IMR-90 (cell line): Measurements from ENCODE around the gene CAV3. TPM values are rescaled to one million over a fixed set of nuclear protein-coding genes. Genes with fewer than 3 reads are reported as not detected.

Experiments
- ATAC-seq: fragments of 200-7000 bp; cut with Tn5 transposase; 2 replicates; pipeline ENCODE4 v1.9.1; 2020; ENCODE audit warnings: low read depth, mild to moderate bottlenecking, moderate library complexity
- BruUV-seq: library from RNA; stranded (reverse); fragments of 400-500 nt; replicated peaks from 2 replicates; lab custom pipeline; 2021; lab: Mats Ljungman, UMichigan
- CTCF ChIA-PET: fragments of 300-600 bp; formaldehyde crosslinking; extraction: SDS; loops from one replicate; lab custom pipeline; 2021; ENCODE audit warnings: antibody characterized with exemption; lab: Yijun Ruan, JAX
- POLR2A ChIA-PET: fragments of 300-600 bp; sonication (Branson Sonifier 250); formaldehyde crosslinking; loops from one replicate; lab custom pipeline; 2022; ENCODE audit warnings: antibody characterized with exemption; ENCODE audit not compliant: unreplicated experiment; lab: Charles Lee
- DNase-seq: peaks from one replicate; pipeline ENCODE4 v3.0.0; 2013
- H2AFZ ChIP-seq: replicated peaks from 2 replicates; pipeline ENCODE3; 2013; ENCODE audit warnings: low read length, mild to moderate bottlenecking; ENCODE audit not compliant: poor library complexity
- H2AK5ac ChIP-seq: 2 replicates; pipeline ENCODE4 v1.6.1; 2013; ENCODE audit warnings: low read depth, low read length, inconsistent platforms
- H2AK9ac ChIP-seq: replicated peaks from 2 replicates; pipeline ENCODE3; 2013; ENCODE audit warnings: mild to moderate bottlenecking, low read depth, low read length, moderate library complexity; ENCODE audit not compliant: poor library complexity
- H2BK120ac ChIP-seq: 2 replicates; pipeline ENCODE4 v1.6.1; 2013; ENCODE audit warnings: low read depth, low read length, inconsistent platforms
- H2BK15ac ChIP-seq: 3 replicates; pipeline ENCODE4 v1.6.1; 2013; ENCODE audit warnings: low read depth, low read length, inconsistent platforms
- H2BK20ac ChIP-seq: 2 replicates; pipeline ENCODE4 v1.6.1; 2013; ENCODE audit warnings: low read depth, mild to moderate bottlenecking, inconsistent platforms, low read length, moderate library complexity
- H2BK5ac ChIP-seq: 2 replicates; pipeline ENCODE4 v1.6.1; 2013; ENCODE audit warnings: mild to moderate bottlenecking, low read depth, low read length, inconsistent platforms; ENCODE audit not compliant: poor library complexity, severe bottlenecking
- H3K14ac ChIP-seq: replicated peaks from 2 replicates; pipeline ENCODE4 v1.6.1; 2013; ENCODE audit warnings: low read depth, low read length, inconsistent platforms
- H3K18ac ChIP-seq: 2 replicates; pipeline ENCODE4 v1.6.1; 2013; ENCODE audit warnings: low read depth, low read length, control low read depth
- H3K23ac ChIP-seq: 2 replicates; pipeline ENCODE4 v1.6.1; 2013; ENCODE audit warnings: low read depth, low read length, inconsistent platforms
- H3K27ac ChIP-seq: 2 replicates; pipeline ENCODE4 v1.5.1; 2013; ENCODE audit warnings: mild to moderate bottlenecking, control low read depth, low read length; ENCODE audit not compliant: insufficient read depth
- H3K27me3 ChIP-seq: 2 replicates; pipeline ENCODE4 v1.6.1; 2013; ENCODE audit warnings: low read length; ENCODE audit not compliant: control insufficient read depth, insufficient read depth
- H3K36me3 ChIP-seq: 2 replicates; pipeline ENCODE4 v1.6.1; 2013; ENCODE audit warnings: low read length, mixed read lengths; ENCODE audit not compliant: control insufficient read depth, insufficient read depth
- H3K4ac ChIP-seq: 2 replicates; pipeline ENCODE4 v1.6.1; 2013; ENCODE audit warnings: low read depth, low read length, inconsistent platforms
- H3K4me1 ChIP-seq: 2 replicates; pipeline ENCODE4 v1.6.1; 2013; ENCODE audit warnings: low read length, mixed read lengths; ENCODE audit not compliant: control insufficient read depth, insufficient read depth
- H3K4me2 ChIP-seq: 2 replicates; pipeline ENCODE4 v1.6.1; 2013; ENCODE audit warnings: low read depth, mild to moderate bottlenecking, control low read depth, low read length, moderate library complexity
- H3K4me3 ChIP-seq: 2 replicates; pipeline ENCODE4 v1.5.1; 2013; ENCODE audit warnings: low read depth, mild to moderate bottlenecking, control low read depth, low read length, moderate library complexity; ENCODE audit not compliant: insufficient read depth
- H3K56ac ChIP-seq: 2 replicates; pipeline ENCODE4 v1.6.1; 2013; ENCODE audit warnings: low read length, inconsistent platforms; ENCODE audit not compliant: insufficient read depth; ENCODE audit errors: extremely low read depth
- H3K79me1 ChIP-seq, 2 experiments: 2 replicates each; pipeline ENCODE4 v1.6.1; 2013; ENCODE audit warnings: low read length in 2 of 2, inconsistent platforms in 1 of 2, low read depth in 1 of 2
- H3K9ac ChIP-seq: 2 replicates; pipeline ENCODE4 v1.6.1; 2013; ENCODE audit warnings: low read depth, low read length, control low read depth
- H3K9me1 ChIP-seq: 2 replicates; pipeline ENCODE4 v1.6.1; 2013; ENCODE audit warnings: low read length, inconsistent platforms; ENCODE audit not compliant: insufficient read depth
- H3K9me3 ChIP-seq: 2 replicates; pipeline ENCODE4 v1.6.1; 2013; ENCODE audit warnings: low read length; ENCODE audit not compliant: control insufficient read depth, insufficient read depth
- H4K20me1 ChIP-seq: 2 replicates; pipeline ENCODE4 v1.6.1; 2013; ENCODE audit warnings: low read length, inconsistent platforms; ENCODE audit not compliant: insufficient read depth
- H4K5ac ChIP-seq: 2 replicates; pipeline ENCODE4 v1.6.1; 2013; ENCODE audit warnings: mild to moderate bottlenecking, low read depth, low read length, control low read depth
- H4K8ac ChIP-seq, 2 experiments: 2 replicates each; pipeline ENCODE4 v1.6.1; 2013; ENCODE audit warnings: low read depth in 2 of 2, low read length in 2 of 2, control low read depth in 1 of 2, inconsistent platforms in 1 of 2
- H4K91ac ChIP-seq: 2 replicates; pipeline ENCODE4 v1.6.1; 2013; ENCODE audit warnings: low read depth, low read length, inconsistent platforms; ENCODE audit not compliant: insufficient read depth
- BHLHE40 ChIP-seq: fragments of 150-350 bp; IDR thresholded peaks from 2 replicates; pipeline ENCODE4 v1.6.1; 2016; ENCODE audit warnings: mild to moderate bottlenecking, low read depth, low read length
- CEBPB ChIP-seq: IDR thresholded peaks from 2 replicates; pipeline ENCODE4 v1.6.1; 2012; ENCODE audit warnings: low read depth, low read length, improper control_type of control experiment
- CHD1 ChIP-seq: IDR thresholded peaks from 2 replicates; pipeline ENCODE4 v1.6.1; 2012; ENCODE audit warnings: low read depth, low read length, improper control_type of control experiment
- CTCF ChIP-seq: conservative IDR thresholded peaks from 2 replicates; pipeline ENCODE4 v1.5.1; 2012; ENCODE audit warnings: mild to moderate bottlenecking, low read depth, low read length, improper control_type of control experiment
- FOS ChIP-seq: fragments of 150-350 bp; IDR thresholded peaks from 2 replicates; pipeline ENCODE4 v1.6.1; 2016; ENCODE audit warnings: low read depth, low read length
- MAFK ChIP-seq: IDR thresholded peaks from 2 replicates; pipeline ENCODE4 v1.6.1; 2012; ENCODE audit warnings: low read depth, low read length, improper control_type of control experiment
- MAZ ChIP-seq: IDR thresholded peaks from 2 replicates; pipeline ENCODE4 v1.6.1; 2012; ENCODE audit warnings: low read depth, mild to moderate bottlenecking, low read length, improper control_type of control experiment, moderate library complexity, borderline replicate concordance
- MXI1 ChIP-seq: IDR thresholded peaks from 2 replicates; pipeline ENCODE4 v1.6.1; 2012; ENCODE audit warnings: low read depth, mild to moderate bottlenecking, low read length, moderate library complexity, borderline replicate concordance
- NFE2L2 ChIP-seq: fragments of 150-350 bp; IDR thresholded peaks from 2 replicates; pipeline ENCODE4 v1.6.1; 2016; ENCODE audit warnings: low read depth, mild to moderate bottlenecking, low read length
- POLR2A ChIP-seq: IDR thresholded peaks from 2 replicates; pipeline ENCODE4 v1.6.1; 2012; ENCODE audit warnings: mild to moderate bottlenecking, low read depth, low read length
- RAD21 ChIP-seq: IDR thresholded peaks from 2 replicates; pipeline ENCODE4 v1.6.1; 2012; ENCODE audit warnings: low read length, improper control_type of control experiment
- RCOR1 ChIP-seq: IDR thresholded peaks from 2 replicates; pipeline ENCODE4 v1.6.1; 2012; ENCODE audit warnings: mild to moderate bottlenecking, low read length, improper control_type of control experiment; ENCODE audit not compliant: insufficient replicate concordance
- RFX5 ChIP-seq: IDR thresholded peaks from 2 replicates; pipeline ENCODE4 v1.8.0; 2012; ENCODE audit warnings: low read depth, mild to moderate bottlenecking, low read length, moderate library complexity
- SMC3 ChIP-seq: fragments of 150-350 bp; IDR thresholded peaks from 2 replicates; pipeline ENCODE4 v1.6.1; 2016; ENCODE audit warnings: low read depth, mild to moderate bottlenecking, antibody characterized with exemption, low read length, moderate library complexity
- USF2 ChIP-seq: fragments of 150-350 bp; IDR thresholded peaks from 2 replicates; pipeline ENCODE4 v1.6.1; 2017; ENCODE audit warnings: mild to moderate bottlenecking, antibody characterized with exemption, low read length, low read depth
- WGBS, 2 experiments: methylation state at CpG; one replicate each; pipeline versions ENCODE4 v1.1.5 to v1.1.7; 2013; ENCODE audit warnings: missing lambda C conversion rate in 2 of 2; ENCODE audit not compliant: insufficient read length in 1 of 2; ENCODE audit errors: extremely low coverage in 2 of 2; 5-methylcytosine and 5-hydroxymethylcytosine counted together
- dilution Hi-C: fragments of 300-500 bp; cut with HindIII; formaldehyde crosslinking; loops from one replicate; pipeline ENCODE4 v1.14.3; 2018; ENCODE audit warnings: low sequenced_read_pairs; ENCODE audit not compliant: unreplicated experiment
- in situ Hi-C: fragments of 300-500 bp; cut with MboI; formaldehyde crosslinking; loops from 3 replicates; pipeline ENCODE4 v1.14.3; 2019; ENCODE audit warnings: low sequenced_read_pairs, inconsistent platforms, mixed read lengths
- intact Hi-C: fragments of 100-400 bp; cut with micrococcal nuclease; formaldehyde crosslinking; loops from 2 replicates; pipeline ENCODE4 v1.10.0; 2022
- polyA plus RNA-seq, 3 experiments: library from polyadenylated mRNA; depleted of rRNA; stranded (reverse); fragments of >200 nt; gene quantifications; 2 replicates each; pipeline ENCODE4 v1.2.3, GENCODE V29; 2012; ENCODE audit warnings: low replicate concordance in 1 of 3
- total RNA-seq: library from RNA; depleted of rRNA; stranded (reverse); fragments of >200 nt; gene quantifications from 2 replicates; pipeline ENCODE4 v1.2.3, GENCODE V29; 2012

CAV3 gene
- total and polyA plus RNA-seq, 2 of the 4 experiments (the other 2 are of a cell fraction) = 0.17 to 0.36 TPM

GRCh38 chr3:8727605-8728512 is 5.7 kb upstream of the CAV3 start (continued):
- TF ChIP-seq SMC3 = no peak

- H2BK120ac ChIP-seq = no peak overlapping the region
- no peaks in the 10 kb centered on the region for H3K79me1 ChIP-seq
- H3K4ac ChIP-seq = no peak overlapping the region
- H3K4me2 ChIP-seq = no peak overlapping the region
- H4K5ac ChIP-seq = no peak overlapping the region
- no peak overlapping the region for H3K18ac ChIP-seq
- dilution Hi-C loops = no loop called here
- DNase-seq = no peak
- H3K9me3 ChIP-seq = no peaks in the 10 kb centered on the region; the same call in 1 of the 2 replicates
- no peak overlapping the region for H3K27ac ChIP-seq
- H2AK9ac ChIP-seq = no peak overlapping the region
- ATAC-seq = no peak
- no peak overlapping the region for H4K8ac ChIP-seq
- no peaks in the 10 kb centered on the region for H4K20me1 ChIP-seq
- H3K23ac ChIP-seq = no peak overlapping the region
- ChIA-PET POLR2A (no interaction called here), CTCF (no interaction called here)
- H3K9ac ChIP-seq = no peak overlapping the region
- H2BK15ac ChIP-seq = no peak overlapping the region
- no peak overlapping the region for H3K4me3 ChIP-seq
- peaks cover 3% of the 10 kb centered on the region for H3K27me3 ChIP-seq
- H2BK20ac ChIP-seq = no peak overlapping the region
- H2AK5ac ChIP-seq = no peak overlapping the region
- no peak overlapping the region for H3K56ac ChIP-seq
- H3K9me1 ChIP-seq = no peaks in the 10 kb centered on the region
- no peaks in the 10 kb centered on the region for H3K36me3 ChIP-seq
- BruUV-seq = no TSS peak
- no peak overlapping the region for H2AFZ ChIP-seq
- H3K14ac ChIP-seq = no peak overlapping the region
- 86% methylated on average over 1 of the region's 3 CpGs; no CpG with 5 or more reads in 1 of the 2 experiments for WGBS, 2 experiments
- peaks cover 2% of the 10 kb centered on the region; the same call in 1 of the 2 replicates for H3K4me1 ChIP-seq
- in situ Hi-C loops = loop anchor here (25.0 kb wide), 1 partner anchor 292 kb away; no protein-coding TSS in a partner anchor
- H2BK5ac ChIP-seq = no peak overlapping the region
- no peak overlapping the region for H4K91ac ChIP-seq
- intact Hi-C loops = no loop called here
- TF ChIP-seq CTCF (no peak), USF2 (no peak), RCOR1 (no peak), POLR2A (no peak), FOS (no peak), CEBPB (no peak), MAFK (no peak), CHD1 (no peak), SMC3 (no peak), MXI1 (no peak), NFE2L2 (no peak), RAD21 (no peak), BHLHE40 (no peak), MAZ (no peak), RFX5 (no peak)
Measured at GRCh38 chr3:8729479-8729878, 4.1 kb upstream of the CAV3 start.
